ENCODE results near the gene RHEX.

DNA sequence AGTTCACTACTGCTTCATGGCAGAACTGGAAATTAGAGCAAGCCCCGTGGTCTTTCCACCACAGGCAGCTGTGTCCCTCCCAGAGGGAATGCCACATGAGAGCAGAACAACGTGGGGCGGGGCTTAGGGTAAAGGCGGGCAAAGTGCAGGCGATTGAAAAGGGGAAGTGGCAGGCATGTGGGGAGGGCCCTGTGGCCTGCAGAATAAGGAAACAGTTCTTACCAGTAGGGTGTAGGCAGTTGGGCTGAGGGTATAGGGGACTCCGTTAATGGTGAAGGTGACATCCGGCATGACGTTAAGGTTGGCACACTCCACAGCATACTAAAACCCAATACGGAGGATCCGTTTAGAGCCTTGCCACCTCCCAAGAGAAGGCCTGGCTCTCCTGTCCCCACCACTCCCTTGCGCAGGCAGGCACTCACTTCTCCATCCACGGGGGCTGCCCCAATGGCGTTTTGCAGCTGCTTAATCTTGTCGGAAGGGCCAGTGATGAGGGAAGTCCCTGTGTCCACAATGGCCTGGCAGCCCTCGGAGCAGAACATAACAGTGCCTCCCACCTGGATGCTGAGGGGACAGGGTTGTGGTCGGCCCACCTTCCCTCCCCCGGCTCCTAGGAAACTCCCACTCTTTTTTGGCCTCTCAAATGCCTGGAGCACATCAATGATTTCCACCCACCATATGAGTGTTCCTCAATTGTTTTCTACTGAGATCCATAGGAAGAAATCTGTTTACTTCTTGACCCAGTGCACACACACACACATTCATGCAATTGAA lies 40.7 kb upstream of the RHEX start:
- TF ChIP-seq TAF1 (IDR thresholded peaks at IDR 0.05; ENCODE audit: borderline replicate concordance, low read depth, low read length) (no peak), CTCF (IDR thresholded peaks at IDR 0.05) (no peak), SIN3A (IDR thresholded peaks at IDR 0.05; ENCODE audit: borderline replicate concordance, low read depth, low read length) (no peak), RCOR1 (IDR thresholded peaks at IDR 0.05; ENCODE audit: low read length) (no peak), EZH2phosphoT487 (IDR thresholded peaks at IDR 0.05; ENCODE audit: borderline replicate concordance, low read depth) (no peak)
- TF ChIP-seq, protein P1, sequence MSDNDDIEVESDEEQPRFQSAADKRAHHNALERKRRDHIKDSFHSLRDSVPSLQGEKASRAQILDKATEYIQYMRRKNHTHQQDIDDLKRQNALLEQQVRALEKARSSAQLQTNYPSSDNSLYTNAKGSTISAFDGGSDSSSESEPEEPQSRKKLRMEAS (IDR thresholded peaks at IDR 0.05; ENCODE audit: low read depth): no peak

Measured in SK-N-SH (cell line).